ENCODE measurements around the gene THAP4. TPM values are rescaled to one million over a fixed set of nuclear protein-coding genes. Genes with fewer than 3 reads are reported as not detected.
A peak's percentile ranks its signal among the peaks of the same experiment; 100 is the strongest.

THAP4 gene
- total RNA-seq, 2 donors from 2014 or later = 76.8 to 94.7 TPM

DNA sequence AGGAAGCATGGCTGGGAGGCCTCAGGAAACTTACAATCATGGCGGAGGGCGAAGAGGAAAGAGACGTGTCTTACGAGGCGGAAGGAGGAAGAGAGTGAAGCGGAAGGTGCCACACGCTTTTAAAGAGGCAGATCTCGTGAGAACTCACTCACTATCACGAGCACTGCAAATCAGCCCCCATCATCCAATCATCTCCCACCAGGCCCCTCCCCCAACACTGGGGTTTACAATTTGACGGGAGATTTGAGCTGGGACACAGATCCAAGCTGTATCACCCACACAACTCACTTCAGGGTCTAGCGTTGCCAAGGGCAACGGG is 83.5 kb downstream of the THAP4 start:
- DNase-seq (ENCODE audit: low spot score) = no peak
- Histone ChIP-seq H3K4me3 (no peak overlapping the region), H3K27me3 (no peaks in the 10 kb centered on the region), H3K27ac (no peak overlapping the region), H3K9me3 (peaks cover 0 to 19% of the 10 kb centered on the region in 2 donors), H3K36me3 (no peaks in the 10 kb centered on the region), H3K4me1 (peaks cover 0 to 4% of the 10 kb centered on the region in 2 donors)
- TF ChIP-seq, protein P1, sequence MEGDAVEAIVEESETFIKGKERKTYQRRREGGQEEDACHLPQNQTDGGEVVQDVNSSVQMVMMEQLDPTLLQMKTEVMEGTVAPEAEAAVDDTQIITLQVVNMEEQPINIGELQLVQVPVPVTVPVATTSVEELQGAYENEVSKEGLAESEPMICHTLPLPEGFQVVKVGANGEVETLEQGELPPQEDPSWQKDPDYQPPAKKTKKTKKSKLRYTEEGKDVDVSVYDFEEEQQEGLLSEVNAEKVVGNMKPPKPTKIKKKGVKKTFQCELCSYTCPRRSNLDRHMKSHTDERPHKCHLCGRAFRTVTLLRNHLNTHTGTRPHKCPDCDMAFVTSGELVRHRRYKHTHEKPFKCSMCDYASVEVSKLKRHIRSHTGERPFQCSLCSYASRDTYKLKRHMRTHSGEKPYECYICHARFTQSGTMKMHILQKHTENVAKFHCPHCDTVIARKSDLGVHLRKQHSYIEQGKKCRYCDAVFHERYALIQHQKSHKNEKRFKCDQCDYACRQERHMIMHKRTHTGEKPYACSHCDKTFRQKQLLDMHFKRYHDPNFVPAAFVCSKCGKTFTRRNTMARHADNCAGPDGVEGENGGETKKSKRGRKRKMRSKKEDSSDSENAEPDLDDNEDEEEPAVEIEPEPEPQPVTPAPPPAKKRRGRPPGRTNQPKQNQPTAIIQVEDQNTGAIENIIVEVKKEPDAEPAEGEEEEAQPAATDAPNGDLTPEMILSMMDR (IDR thresholded peaks at IDR 0.05) = no peak

DNA sequence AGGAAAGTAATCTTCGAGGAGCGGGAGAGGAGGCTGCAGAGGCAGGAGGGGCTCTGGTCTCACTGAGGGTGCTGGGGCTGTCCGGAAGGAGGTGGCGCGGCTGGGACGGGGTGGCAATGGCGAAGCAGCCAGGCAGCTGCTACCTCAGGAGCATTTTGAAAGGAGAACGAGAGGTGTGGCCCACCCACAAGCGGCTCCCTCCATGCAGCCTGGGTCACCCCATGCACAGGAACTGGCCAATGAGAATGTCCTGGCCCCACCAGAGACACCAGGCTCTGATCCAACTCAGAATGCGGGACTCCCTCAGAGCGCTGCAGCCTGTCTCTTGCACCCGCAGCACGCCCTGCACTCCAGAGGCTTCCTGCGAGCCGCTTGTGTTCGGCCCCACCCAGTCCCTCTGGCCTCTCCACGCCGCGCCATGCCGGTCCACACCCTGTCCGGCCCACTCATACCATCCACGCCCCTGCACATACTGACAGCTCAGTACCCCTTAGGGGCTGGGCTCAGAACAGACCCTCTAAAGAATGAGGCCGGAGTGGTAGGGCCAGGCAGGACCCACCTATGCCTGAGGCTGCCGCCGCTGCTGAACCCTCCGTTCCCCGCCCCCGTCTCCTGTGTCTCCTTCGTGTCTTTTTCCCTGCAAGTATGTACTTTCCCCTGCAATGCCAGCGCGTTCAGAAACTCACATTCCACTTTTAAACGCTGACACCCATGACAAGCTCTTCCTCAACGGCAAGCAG is 84.8 kb downstream of the THAP4 start:
- Histone ChIP-seq H3K36me3 (no peaks in the 10 kb centered on the region), H3K9me3 (peaks cover 0 to 16% of the 10 kb centered on the region in 2 donors), H3K4me3 (peak overlapping the region in 1 of 2 donors; percentile 15), H3K4me1 (peaks cover 0 to 3% of the 10 kb centered on the region in 2 donors), H3K27ac (no peak overlapping the region), H3K27me3 (no peaks in the 10 kb centered on the region)
- no peak for DNase-seq (ENCODE audit: low spot score)
- TF ChIP-seq, protein P1 (IDR thresholded peaks at IDR 0.05) = no peak

DNA sequence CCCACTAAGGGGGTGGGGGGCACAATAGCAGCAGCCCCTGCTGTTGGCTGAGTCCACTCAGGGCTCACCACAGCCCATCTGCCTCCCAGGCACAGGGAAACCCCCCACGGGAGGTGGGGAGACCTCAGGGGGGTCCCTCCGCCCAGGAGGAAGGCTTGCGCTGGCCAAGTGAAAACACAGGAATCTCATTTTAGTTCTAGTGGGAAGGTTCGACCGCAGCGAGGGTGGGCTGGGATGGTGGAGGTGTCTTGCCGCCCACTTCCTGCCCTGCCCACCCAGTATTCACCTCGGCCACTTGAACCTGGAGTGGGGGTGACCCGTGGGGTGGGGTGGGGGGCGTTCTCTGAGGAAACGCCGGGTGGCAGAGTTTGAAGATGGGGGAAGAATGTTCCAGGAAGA is 85.4 kb downstream of the THAP4 start:
- no peak for DNase-seq (ENCODE audit: low spot score)
- Histone ChIP-seq H3K36me3 (no peaks in the 10 kb centered on the region), H3K4me3 (peak overlapping the region in 1 of 2 donors; percentile 15), H3K27ac (no peak overlapping the region), H3K9me3 (peaks cover 0 to 10% of the 10 kb centered on the region in 2 donors), H3K27me3 (no peaks in the 10 kb centered on the region), H3K4me1 (peaks cover 0 to 9% of the 10 kb centered on the region in 2 donors)
- TF ChIP-seq, protein P1 (IDR thresholded peaks at IDR 0.05) = no peak

DNA sequence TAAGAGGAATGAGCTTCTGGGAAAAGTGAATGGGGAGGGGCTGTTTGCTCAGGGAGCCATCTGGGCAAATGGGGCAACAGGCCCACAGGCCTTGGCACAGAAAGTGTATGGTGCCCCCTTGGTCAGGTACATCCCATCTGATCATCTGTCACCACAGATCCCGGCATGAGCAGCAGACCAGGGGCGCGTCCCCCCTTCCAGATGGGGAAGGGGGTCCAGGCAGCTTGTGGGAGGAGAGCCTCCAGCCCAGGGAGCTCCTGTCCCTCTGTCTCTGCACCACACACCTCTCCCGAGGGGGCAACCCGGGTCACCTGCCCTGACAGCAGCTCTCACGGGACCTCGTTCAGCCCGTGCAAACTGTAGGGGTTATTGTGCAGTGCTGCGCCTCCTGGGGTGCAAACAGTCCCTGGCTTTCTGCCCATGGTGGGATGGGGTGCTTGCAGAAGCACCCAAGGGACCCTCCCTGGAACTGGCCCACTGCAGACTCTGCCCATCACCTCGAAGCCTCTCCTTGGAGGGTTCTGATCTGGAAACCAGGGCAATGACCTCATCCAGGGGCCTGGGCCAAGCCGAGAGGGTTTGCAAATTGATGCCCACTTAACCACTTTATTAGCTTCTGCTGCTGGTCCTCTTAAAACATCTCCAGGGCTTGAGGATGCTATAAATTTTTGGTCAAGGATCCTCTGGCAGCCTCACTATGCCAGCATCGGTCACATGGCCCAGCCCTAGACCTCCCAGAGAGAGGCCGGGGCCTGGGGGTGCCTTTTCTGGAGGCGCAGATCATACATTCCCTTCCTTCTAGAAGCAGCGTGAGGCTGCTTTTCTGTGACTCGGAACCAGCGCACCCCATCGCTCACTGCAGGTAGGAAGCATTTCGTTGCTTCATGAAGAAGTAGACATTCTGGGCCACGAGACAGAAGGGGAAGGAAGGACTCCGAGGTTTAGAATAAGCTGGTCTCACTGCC is 86.1 kb downstream of the THAP4 start:
- Histone ChIP-seq H3K27ac (no peak overlapping the region), H3K9me3 (peaks cover 0 to 3% of the 10 kb centered on the region in 2 donors), H3K4me1 (peaks cover 0 to 12% of the 10 kb centered on the region in 2 donors), H3K36me3 (no peaks in the 10 kb centered on the region), H3K4me3 (no peak overlapping the region), H3K27me3 (no peaks in the 10 kb centered on the region)
- no peak for DNase-seq (ENCODE audit: low spot score)
- TF ChIP-seq, protein P1 (IDR thresholded peaks at IDR 0.05) = no peak

DNA sequence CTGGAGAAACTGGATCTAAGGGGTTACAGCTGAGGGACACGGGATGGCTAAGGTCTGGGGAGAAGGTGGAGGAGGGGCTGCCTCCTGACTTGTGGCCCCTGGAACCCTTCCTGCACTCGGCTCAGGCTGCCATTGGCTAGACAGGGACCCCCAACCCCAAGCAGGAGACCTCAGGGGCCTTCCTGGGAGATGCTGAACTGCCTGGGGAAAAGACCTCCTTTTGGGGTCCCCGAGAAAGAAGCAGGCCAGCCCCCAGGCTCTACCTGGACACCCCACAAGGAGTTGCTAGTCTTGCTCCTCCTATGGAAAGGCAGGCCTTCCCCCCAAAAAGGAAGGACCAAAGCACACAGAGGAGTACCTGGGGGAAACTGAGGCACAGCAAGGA is 88.5 kb downstream of the THAP4 start:
- Histone ChIP-seq H3K36me3 (no peaks in the 10 kb centered on the region), H3K4me3 (no peak overlapping the region), H3K27me3 (no peaks in the 10 kb centered on the region), H3K27ac (no peak overlapping the region), H3K4me1 (peaks cover 0 to 18% of the 10 kb centered on the region in 2 donors), H3K9me3 (no peaks in the 10 kb centered on the region)
- TF ChIP-seq, protein P1 (IDR thresholded peaks at IDR 0.05) = no peak
- DNase-seq (ENCODE audit: low spot score) = no peak
